Measurements from ENCODE around the gene SCAMP2. TPM values are rescaled to one million over a fixed set of nuclear protein-coding genes. Genes with fewer than 3 reads are reported as not detected.
A peak's percentile ranks its signal among the peaks of the same experiment; 100 is the strongest.

SCAMP2 gene
- total and polyA plus RNA-seq, 2 of the 13 experiments (the other 11 are each of a cell fraction or from before 2014, with no cell fraction given): 34.8 to 121 TPM

- TF ChIP-seq ATF4 (CRISPR knock-in tag; IDR thresholded peaks at IDR 0.05) (peak in 1 of 2 experiments; percentile 82; a peak in 2 of 4 replicates), ZNF737 (CRISPR knock-in tag; IDR thresholded peaks at IDR 0.05; ENCODE audit: borderline replicate concordance) (0 out of 2 replicates have a peak, but pooled peaks have one; percentile 15), HDAC6 (IDR thresholded peaks at IDR 0.05; ENCODE audit: low read depth, low read length) (no peak), IRF2 (CRISPR knock-in tag; IDR thresholded peaks at IDR 0.05) (peak; percentile 57), ZBTB25 (CRISPR knock-in tag; IDR thresholded peaks at IDR 0.05) (0 out of 2 replicates have a peak, but pooled peaks have one; percentile 40), ZNF446 (CRISPR knock-in tag; IDR thresholded peaks at IDR 0.05) (no peak), MXI1 (IDR thresholded peaks at IDR 0.05; ENCODE audit: borderline replicate concordance, low read depth, low read length) (peak; percentile 48; the same call in 1 of the 3 replicates), MZF1 (CRISPR knock-in tag; IDR thresholded peaks at IDR 0.05; ENCODE audit: borderline replicate concordance) (no peak), KMT2B (CRISPR knock-in tag; IDR thresholded peaks at IDR 0.05) (peak; percentile 70; the same call in 1 of the 2 replicates), NFATC3 (CRISPR knock-in tag; IDR thresholded peaks at IDR 0.05) (no peak), ZNF138 (CRISPR knock-in tag; IDR thresholded peaks at IDR 0.05; ENCODE audit: low read depth) (no peak), CTCF (CRISPR knock-in tag; IDR thresholded peaks at IDR 0.05) (peak; percentile 8; the same call in 1 of the 2 replicates), KLF16 (CRISPR knock-in tag; IDR thresholded peaks at IDR 0.05) (peak in 1 of 2 experiments; percentile 34; a peak in 1 of 4 replicates)
- TF ChIP-seq, protein P1, sequence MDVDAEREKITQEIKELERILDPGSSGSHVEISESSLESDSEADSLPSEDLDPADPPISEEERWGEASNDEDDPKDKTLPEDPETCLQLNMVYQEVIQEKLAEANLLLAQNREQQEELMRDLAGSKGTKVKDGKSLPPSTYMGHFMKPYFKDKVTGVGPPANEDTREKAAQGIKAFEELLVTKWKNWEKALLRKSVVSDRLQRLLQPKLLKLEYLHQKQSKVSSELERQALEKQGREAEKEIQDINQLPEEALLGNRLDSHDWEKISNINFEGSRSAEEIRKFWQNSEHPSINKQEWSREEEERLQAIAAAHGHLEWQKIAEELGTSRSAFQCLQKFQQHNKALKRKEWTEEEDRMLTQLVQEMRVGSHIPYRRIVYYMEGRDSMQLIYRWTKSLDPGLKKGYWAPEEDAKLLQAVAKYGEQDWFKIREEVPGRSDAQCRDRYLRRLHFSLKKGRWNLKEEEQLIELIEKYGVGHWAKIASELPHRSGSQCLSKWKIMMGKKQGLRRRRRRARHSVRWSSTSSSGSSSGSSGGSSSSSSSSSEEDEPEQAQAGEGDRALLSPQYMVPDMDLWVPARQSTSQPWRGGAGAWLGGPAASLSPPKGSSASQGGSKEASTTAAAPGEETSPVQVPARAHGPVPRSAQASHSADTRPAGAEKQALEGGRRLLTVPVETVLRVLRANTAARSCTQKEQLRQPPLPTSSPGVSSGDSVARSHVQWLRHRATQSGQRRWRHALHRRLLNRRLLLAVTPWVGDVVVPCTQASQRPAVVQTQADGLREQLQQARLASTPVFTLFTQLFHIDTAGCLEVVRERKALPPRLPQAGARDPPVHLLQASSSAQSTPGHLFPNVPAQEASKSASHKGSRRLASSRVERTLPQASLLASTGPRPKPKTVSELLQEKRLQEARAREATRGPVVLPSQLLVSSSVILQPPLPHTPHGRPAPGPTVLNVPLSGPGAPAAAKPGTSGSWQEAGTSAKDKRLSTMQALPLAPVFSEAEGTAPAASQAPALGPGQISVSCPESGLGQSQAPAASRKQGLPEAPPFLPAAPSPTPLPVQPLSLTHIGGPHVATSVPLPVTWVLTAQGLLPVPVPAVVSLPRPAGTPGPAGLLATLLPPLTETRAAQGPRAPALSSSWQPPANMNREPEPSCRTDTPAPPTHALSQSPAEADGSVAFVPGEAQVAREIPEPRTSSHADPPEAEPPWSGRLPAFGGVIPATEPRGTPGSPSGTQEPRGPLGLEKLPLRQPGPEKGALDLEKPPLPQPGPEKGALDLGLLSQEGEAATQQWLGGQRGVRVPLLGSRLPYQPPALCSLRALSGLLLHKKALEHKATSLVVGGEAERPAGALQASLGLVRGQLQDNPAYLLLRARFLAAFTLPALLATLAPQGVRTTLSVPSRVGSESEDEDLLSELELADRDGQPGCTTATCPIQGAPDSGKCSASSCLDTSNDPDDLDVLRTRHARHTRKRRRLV (CRISPR knock-in tag; IDR thresholded peaks at IDR 0.05): peak; percentile 24; the same call in 1 of the 2 replicates
- TF ChIP-seq, protein P2, sequence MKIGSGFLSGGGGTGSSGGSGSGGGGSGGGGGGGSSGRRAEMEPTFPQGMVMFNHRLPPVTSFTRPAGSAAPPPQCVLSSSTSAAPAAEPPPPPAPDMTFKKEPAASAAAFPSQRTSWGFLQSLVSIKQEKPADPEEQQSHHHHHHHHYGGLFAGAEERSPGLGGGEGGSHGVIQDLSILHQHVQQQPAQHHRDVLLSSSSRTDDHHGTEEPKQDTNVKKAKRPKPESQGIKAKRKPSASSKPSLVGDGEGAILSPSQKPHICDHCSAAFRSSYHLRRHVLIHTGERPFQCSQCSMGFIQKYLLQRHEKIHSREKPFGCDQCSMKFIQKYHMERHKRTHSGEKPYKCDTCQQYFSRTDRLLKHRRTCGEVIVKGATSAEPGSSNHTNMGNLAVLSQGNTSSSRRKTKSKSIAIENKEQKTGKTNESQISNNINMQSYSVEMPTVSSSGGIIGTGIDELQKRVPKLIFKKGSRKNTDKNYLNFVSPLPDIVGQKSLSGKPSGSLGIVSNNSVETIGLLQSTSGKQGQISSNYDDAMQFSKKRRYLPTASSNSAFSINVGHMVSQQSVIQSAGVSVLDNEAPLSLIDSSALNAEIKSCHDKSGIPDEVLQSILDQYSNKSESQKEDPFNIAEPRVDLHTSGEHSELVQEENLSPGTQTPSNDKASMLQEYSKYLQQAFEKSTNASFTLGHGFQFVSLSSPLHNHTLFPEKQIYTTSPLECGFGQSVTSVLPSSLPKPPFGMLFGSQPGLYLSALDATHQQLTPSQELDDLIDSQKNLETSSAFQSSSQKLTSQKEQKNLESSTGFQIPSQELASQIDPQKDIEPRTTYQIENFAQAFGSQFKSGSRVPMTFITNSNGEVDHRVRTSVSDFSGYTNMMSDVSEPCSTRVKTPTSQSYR (CRISPR knock-in tag; IDR thresholded peaks at IDR 0.05; ENCODE audit: borderline replicate concordance): 0 out of 2 replicates have a peak, but pooled peaks have one; percentile 6
These were observed 33.4 kb upstream of the SCAMP2 start, which contains the start of gene FAM219B (continued) for GRCh38 chr15:74906450-74907162.

Data from HepG2 (cell line).